NCI-H2196 treated with DMSO at 0.1 percent for 48 hours (cell line): ENCODE measurements around the gene PDGFC.

ENCODE experiments used
- DNase-seq: peaks from one replicate; lab custom pipeline; 2025; ENCODE audit not compliant: unreplicated experiment; lab: John Stamatoyannopoulos, UW

The PDGFC gene

DNA sequence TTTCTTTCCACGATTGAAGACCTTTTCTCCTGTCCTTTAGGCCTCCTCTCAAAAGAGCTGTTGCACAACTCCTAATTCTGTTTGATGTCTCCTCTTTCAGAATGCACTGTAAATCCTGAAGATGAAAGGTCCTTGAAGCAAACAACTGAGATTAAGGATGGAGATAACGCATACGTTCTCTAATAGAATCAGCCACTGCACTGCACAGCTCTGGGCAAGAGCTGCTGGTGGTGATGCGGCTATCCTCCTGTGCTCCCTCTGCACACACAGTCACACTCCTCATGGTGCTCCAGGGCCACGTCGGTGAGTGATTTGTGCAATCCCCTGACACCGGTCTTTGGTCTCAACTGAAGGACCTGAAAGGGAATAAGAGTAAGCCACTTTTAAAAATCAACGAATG is 208.7 kb downstream of the PDGFC start:
- DNase-seq = no peak

- DNase-seq = no peak
Measured at GRCh38 chr4:156756118-156756517, 215.5 kb downstream of the PDGFC start.

GRCh38 chr4:156754832-156755570 is 216.6 kb downstream of the PDGFC start:
- no peak for DNase-seq

DNA sequence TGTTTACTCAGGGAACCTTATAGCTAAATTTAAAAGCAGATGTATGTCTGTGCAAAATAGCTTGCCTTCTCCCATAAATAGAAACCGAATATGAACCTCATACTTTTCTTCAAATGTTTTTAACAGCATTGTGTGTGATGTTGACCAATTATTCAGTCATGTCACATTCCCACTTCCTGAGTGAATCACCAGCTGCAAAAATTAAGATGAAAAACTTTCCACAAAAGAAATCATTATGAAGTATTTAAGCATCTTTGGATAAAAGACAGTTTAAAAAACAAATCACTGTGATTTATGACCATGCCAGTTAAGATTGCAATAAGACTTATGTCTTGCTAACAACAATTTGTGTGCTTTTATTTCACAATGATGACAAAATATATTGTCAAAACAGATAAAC is 220.1 kb downstream of the PDGFC start:
- no peak for DNase-seq

- no peak for DNase-seq
Measured at GRCh38 chr4:156749426-156750403, 221.9 kb downstream of the PDGFC start.

- DNase-seq = no peak
Measured at GRCh38 chr4:156746111-156746510, 225.5 kb downstream of the PDGFC start.

DNA sequence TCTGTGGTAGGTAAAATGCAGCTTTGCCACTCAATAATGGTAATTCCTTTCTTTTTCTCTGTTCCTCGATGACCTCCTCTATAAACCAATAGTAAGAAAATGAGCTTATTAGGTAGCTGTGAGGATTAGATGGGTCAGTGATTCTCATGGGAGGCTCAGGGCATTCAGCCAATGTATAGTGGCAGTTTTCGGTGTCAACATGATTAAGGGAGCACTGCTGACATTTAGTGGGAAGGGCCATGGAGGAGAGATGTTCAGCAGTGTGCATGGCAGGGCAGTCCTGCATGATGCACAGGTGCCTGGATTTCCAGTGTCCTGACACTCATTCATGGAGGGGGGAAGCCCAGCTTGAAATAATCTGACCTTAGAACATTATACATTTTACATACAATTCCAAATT is 232.8 kb downstream of the PDGFC start:
- no peak for DNase-seq

DNA sequence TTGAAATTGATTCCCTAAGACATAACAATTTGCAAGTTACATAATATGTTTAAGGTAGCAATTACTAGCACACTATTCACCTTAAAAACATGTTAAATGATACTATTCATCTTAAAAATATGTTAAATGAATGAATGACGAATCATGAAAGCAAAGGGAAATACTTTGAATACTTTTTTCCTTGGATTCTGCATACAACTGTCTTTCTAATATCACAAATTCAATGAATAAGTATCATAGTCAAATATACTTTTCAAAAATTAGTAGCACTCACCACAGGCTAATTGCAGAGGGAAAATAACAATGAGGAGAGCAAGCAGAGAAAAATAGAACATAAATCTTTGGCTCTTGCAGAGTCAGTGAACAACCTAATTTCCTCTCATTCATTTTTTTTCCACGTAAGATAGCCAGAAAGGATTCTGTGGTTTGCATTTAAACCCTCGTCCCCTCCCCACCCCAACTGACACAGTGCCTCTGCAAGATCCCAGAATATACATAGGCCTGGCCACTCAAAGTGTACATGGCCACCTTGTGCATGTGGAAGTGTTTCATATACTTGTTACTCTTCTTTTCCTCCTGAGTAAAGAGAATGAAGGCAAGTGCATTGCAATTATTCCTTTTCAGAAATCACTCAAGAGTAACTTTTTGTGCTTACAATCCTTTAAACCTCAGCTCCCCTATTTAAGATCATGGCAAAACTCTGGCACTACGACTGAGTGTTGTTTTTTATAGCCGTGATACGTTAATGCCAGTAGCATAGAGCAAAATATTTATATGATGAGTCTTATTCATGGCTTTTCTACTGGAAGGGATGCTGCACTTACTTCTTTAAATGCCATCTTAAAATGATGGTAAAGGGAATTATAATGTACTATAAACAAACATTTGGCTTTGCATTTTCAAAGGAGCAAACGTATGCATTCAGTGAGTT is 236.4 kb downstream of the PDGFC start:
- DNase-seq = no peak

- DNase-seq = no peak
Measured at GRCh38 chr4:156733582-156733981, 238.0 kb downstream of the PDGFC start.

GRCh38 chr4:156732634-156733033 is 239.0 kb downstream of the PDGFC start:
- DNase-seq = no peak

DNA sequence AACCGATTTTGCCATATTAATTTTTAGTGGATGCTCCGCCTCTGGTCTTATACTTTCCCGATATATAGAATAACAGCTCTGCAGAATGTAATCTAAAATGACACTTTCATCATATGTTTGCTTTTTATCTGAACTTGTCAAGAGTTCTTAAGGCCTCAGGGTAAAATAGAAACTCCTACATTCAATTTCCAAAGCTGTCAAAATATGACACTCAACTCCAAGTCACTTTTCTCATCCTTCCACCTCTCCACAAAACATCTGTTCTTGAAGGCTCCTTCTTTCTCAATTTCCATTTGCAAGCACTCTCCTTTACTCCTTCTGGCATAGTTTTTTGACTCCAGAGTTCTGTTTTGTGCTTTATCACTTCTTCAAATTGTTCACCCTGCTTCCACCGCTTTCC is 242.2 kb downstream of the PDGFC start:
- no peak for DNase-seq

- no peak for DNase-seq
Measured at GRCh38 chr4:156725257-156725656, 246.3 kb downstream of the PDGFC start.

DNA sequence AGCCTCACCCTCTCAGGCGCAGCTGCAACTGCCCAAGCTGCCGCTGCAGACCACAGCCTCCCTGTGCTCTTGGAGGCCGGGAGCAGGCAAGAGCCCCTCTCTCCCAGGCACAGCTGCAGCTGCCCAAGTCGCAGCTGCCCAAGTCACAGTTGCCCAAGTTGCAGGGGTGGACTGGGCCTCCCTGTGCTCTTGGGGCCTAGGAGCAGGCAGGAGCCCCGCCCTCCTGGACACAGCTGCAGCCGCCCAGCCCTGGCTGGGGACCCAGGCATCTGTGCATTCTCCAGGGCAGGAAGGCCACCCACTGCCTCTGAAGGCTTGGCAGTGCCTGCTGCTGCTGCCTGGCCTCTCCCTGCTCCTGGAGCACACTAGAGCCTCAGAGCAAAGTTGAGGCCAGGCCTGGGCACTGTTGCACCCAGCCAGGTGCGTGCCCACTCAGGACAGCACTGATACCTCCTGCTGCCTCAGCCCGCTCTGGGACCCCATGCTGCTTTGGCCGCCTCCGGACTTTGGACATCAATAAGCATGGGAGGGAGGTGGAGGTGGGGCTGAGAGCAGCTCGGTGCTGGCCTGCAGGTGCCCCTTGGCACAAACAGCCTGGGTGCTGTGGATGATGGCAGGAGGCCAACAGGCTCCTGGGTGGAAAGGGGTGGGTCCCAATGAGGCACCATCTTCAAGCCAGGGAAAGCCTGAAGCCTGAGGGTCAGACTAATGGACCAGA is 247.5 kb downstream of the PDGFC start:
- no peak for DNase-seq

DNA sequence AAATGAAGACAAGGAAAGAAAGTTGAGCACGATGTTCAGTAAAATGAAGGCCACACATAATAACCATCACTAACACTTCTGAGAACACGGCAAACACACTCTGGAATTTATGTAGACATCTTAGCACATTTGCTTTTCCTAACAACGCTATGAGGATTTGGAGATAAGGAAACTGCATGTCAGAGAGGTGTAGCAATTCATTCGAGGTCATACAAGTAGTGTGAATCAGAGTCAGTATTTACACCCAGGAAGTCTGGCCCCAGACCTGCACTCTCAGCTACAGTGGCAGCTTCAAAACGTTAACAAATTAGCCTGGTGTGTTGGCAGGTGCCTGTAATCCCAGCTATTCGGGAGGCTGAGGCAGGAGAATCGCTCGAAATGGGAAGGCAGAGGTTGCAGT is 253.4 kb downstream of the PDGFC start:
- no peak for DNase-seq

DNA sequence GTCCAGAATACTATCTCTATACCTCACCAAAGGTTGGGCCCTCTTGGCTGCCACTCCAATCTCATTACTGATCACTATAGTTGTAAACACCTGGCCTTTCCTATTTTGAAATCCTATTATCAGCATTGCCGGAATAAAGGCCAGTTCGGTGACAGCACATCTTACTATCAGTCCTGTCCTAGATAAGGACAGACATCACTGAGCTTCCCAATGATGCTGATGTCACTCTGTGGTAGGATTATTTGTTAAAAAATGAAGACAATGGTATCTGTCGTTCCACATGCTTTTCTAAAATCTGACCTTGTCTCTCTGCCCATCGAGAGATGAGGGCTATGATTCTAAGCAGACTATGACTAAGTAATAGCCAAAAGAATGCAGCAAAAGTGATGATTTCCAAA is 260.4 kb downstream of the PDGFC start:
- DNase-seq = no peak
